Liver (tissue), 9 donors: ENCODE results near the gene RAB13. TPM values are rescaled to one million over a fixed set of nuclear protein-coding genes. Genes with fewer than 3 reads are reported as not detected.

Experiments used
- DNase-seq: peaks from one replicate; pipeline ENCODE4 v3.0.0-alpha.2; 2017; ENCODE audit warnings: low spot score
- H3K27ac ChIP-seq, 2 donors: one replicate each; pipeline ENCODE4 v1.7.0; 2013; ENCODE audit warnings: inconsistent platforms in 2 of 2, low read length in 2 of 2, control low read depth in 1 of 2, low read depth in 1 of 2, mild to moderate bottlenecking in 1 of 2
- H3K27me3 ChIP-seq, 4 donors: one replicate each; pipeline versions ENCODE4 v1.6.1 to v1.7.0; 2013; ENCODE audit warnings: low read length in 3 of 4, inconsistent platforms in 1 of 4, mild to moderate bottlenecking in 1 of 4, moderate library complexity in 1 of 4; ENCODE audit not compliant: control insufficient read depth in 4 of 4, insufficient read depth in 4 of 4
- H3K36me3 ChIP-seq, 4 donors: one replicate each; pipeline versions ENCODE4 v1.6.1 to v1.7.0; 2013; ENCODE audit warnings: low read length in 3 of 4, mild to moderate bottlenecking in 3 of 4, low read depth in 1 of 4, moderate library complexity in 1 of 4; ENCODE audit not compliant: control insufficient read depth in 4 of 4, insufficient read depth in 3 of 4
- H3K4me1 ChIP-seq, 4 donors: one replicate each; pipeline versions ENCODE4 v1.6.1 to v1.7.0; 2013; ENCODE audit warnings: low read length in 3 of 4, mild to moderate bottlenecking in 3 of 4, moderate library complexity in 1 of 4; ENCODE audit not compliant: control insufficient read depth in 4 of 4, insufficient read depth in 4 of 4
- H3K4me3 ChIP-seq, 3 donors: one replicate each; pipeline versions ENCODE4 v1.6.1 to v1.7.0; 2013; ENCODE audit warnings: low read length in 3 of 3, control low read depth in 1 of 3, low read depth in 1 of 3, mild to moderate bottlenecking in 1 of 3
- H3K9ac ChIP-seq, 2 donors: one replicate each; pipeline ENCODE4 v1.7.0; 2013; ENCODE audit warnings: low read length in 2 of 2, mild to moderate bottlenecking in 2 of 2, moderate library complexity in 2 of 2, control low read depth in 1 of 2, low read depth in 1 of 2
- H3K9me3 ChIP-seq, 4 donors: one replicate each; pipeline versions ENCODE4 v1.6.1 to v1.7.0; 2013; ENCODE audit warnings: low read length in 3 of 4; ENCODE audit not compliant: control insufficient read depth in 4 of 4
- ATF3 ChIP-seq: IDR thresholded peaks from 2 replicates; pipeline ENCODE4 v1.6.1; 2016; ENCODE audit warnings: antibody characterized with exemption
- CTCF ChIP-seq: fragments of 150-350 bp; IDR thresholded peaks from 2 replicates; pipeline ENCODE4 v1.5.1; 2017; ENCODE audit warnings: improper control_type of control experiment, low read depth, low read length; ENCODE audit not compliant: missing input control
- EGR1 ChIP-seq, 2 donors: IDR thresholded peaks; 2 replicates each; pipeline ENCODE4 v1.6.1; 2016 to 2018; ENCODE audit warnings: antibody characterized with exemption in 2 of 2, low read depth in 2 of 2
- FOXA1 ChIP-seq: IDR thresholded peaks from 2 replicates; pipeline ENCODE4 v1.6.1; 2016; ENCODE audit warnings: antibody characterized with exemption
- FOXA2 ChIP-seq: IDR thresholded peaks from 2 replicates; pipeline ENCODE4 v1.6.1; 2016; ENCODE audit warnings: antibody characterized with exemption
- GABPA ChIP-seq, 2 donors: IDR thresholded peaks in 1 of 2; conservative IDR thresholded peaks in 1 of 2; 2 replicates each; pipeline ENCODE4 v1.6.1; 2016; ENCODE audit warnings: antibody characterized with exemption in 2 of 2, mild to moderate bottlenecking in 1 of 2, moderate library complexity in 1 of 2
- HNF4A ChIP-seq, 2 donors: conservative IDR thresholded peaks; 2 replicates each; pipeline ENCODE4 v1.6.1; 2016; ENCODE audit warnings: antibody characterized with exemption in 2 of 2, mild to moderate bottlenecking in 2 of 2
- HNF4G ChIP-seq: IDR thresholded peaks from 2 replicates; pipeline ENCODE4 v1.6.1; 2016; ENCODE audit warnings: antibody characterized with exemption
- JUND ChIP-seq, 2 donors: IDR thresholded peaks; 2 replicates each; pipeline ENCODE4 v1.6.1; 2016; ENCODE audit warnings: antibody characterized with exemption in 2 of 2
- MAX ChIP-seq: IDR thresholded peaks from 2 replicates; pipeline ENCODE4 v1.6.1; 2016; ENCODE audit warnings: antibody characterized with exemption
- NR2F2 ChIP-seq: IDR thresholded peaks from 2 replicates; pipeline ENCODE4 v1.6.1; 2016; ENCODE audit warnings: antibody characterized with exemption
- RAD21 ChIP-seq, 2 donors: IDR thresholded peaks; 2 replicates each; pipeline ENCODE4 v1.6.1; 2016; ENCODE audit warnings: antibody characterized with exemption in 2 of 2, mild to moderate bottlenecking in 2 of 2
- REST ChIP-seq: IDR thresholded peaks from 2 replicates; pipeline ENCODE4 v1.6.1; 2016; ENCODE audit warnings: antibody characterized with exemption, mild to moderate bottlenecking
- RXRA ChIP-seq, 2 donors: IDR thresholded peaks; 2 replicates each; pipeline ENCODE4 v1.6.1; 2017 to 2018; ENCODE audit warnings: antibody characterized with exemption in 2 of 2, mild to moderate bottlenecking in 1 of 2
- SP1 ChIP-seq: IDR thresholded peaks from 2 replicates; pipeline ENCODE4 v1.6.1; 2018; ENCODE audit warnings: antibody characterized with exemption, mild to moderate bottlenecking
- YY1 ChIP-seq: IDR thresholded peaks from 2 replicates; pipeline ENCODE4 v1.6.1; 2016; ENCODE audit warnings: antibody characterized with exemption, mild to moderate bottlenecking
- ZBTB33 ChIP-seq: IDR thresholded peaks from 2 replicates; pipeline ENCODE4 v1.6.1; 2016; ENCODE audit warnings: antibody characterized with exemption
- WGBS: extraction: QIAGEN DNeasy Blood & Tissue Kit; methylation state at CpG from one replicate; pipeline ENCODE4 v1.1.7; 2013; 5-methylcytosine and 5-hydroxymethylcytosine counted together
- polyA plus RNA-seq, 2 donors: library from polyadenylated mRNA; stranded (reverse) in 1 of 2; unstranded in 1 of 2; fragments of 200-250 nt in 1 of 2; fragments of >200 nt in 1 of 2; fragmentation: Nextera tagmentation in 1 of 2; extraction: Ambion mirVana in 1 of 2; gene quantifications; one replicate each; pipeline versions ENCODE4 v1.2.1 to v1.2.3, GENCODE V29; 2013 to 2015
- total RNA-seq, 2 donors: library from RNA; depleted of rRNA; stranded (reverse); fragments of >200 nt; gene quantifications; one replicate each; pipeline ENCODE4 v1.2.3, GENCODE V29; 2014
- donor health status: healthy.
- donor health status: healthy.
- donor health status: healthy.
- donor health status: healthy.
- donor health status: healthy.

Gene RAB13
- total and polyA plus RNA-seq, 4 donors = 18.0 to 72.9 (median 32.5) TPM

GRCh38 chr1:153957744-153958110 is 28.4 kb downstream of the RAB13 start:
- Histone ChIP-seq H3K36me3 (peaks cover 0 to 8% (median 1%) of the 10 kb centered on the region in 4 donors), H3K4me1 (peaks cover 15 to 68% (median 55%) of the 10 kb centered on the region in 4 donors), H3K9me3 (no peaks in the 10 kb centered on the region), H3K27ac (peak overlapping the region; percentile 91 to 94), H3K4me3 (peak overlapping the region; percentile 68 to 99 (median 89)), H3K27me3 (no peaks in the 10 kb centered on the region), H3K9ac (peak overlapping the region; percentile 73 to 89)
- under 1% methylated on average over 13 of the region's 13 CpGs for WGBS
- TF ChIP-seq CTCF (no peak), HNF4A (conservative IDR thresholded peaks at IDR 0.05) (no peak), MAX (no peak), FOXA2 (no peak), JUND (IDR thresholded peaks at IDR 0.05) (no peak), HNF4G (no peak), YY1 (no peak), REST (no peak), FOXA1 (no peak), NR2F2 (no peak), RXRA (IDR thresholded peaks at IDR 0.05) (no peak), SP1 (no peak), RAD21 (IDR thresholded peaks at IDR 0.05) (no peak), EGR1 (IDR thresholded peaks at IDR 0.05; ENCODE audit: low read depth in 2 of 2) (no peak), GABPA (IDR thresholded peaks at IDR 0.05 in 1 of 2, conservative IDR thresholded peaks at IDR 0.05 in 1 of 2) (no peak), ATF3 (no peak), ZBTB33 (no peak)
- no peak for DNase-seq
